HG02610 (cell line): ENCODE data around the gene INPP5A.

Source experiments
- ATAC-seq: cut with Tn5 transposase; IDR thresholded peaks from one replicate; pipeline ENCODE4 v1.9.1; 2021; ENCODE audit warnings: mild to moderate bottlenecking, moderate library complexity; ENCODE audit not compliant: unreplicated experiment

Gene INPP5A

DNA sequence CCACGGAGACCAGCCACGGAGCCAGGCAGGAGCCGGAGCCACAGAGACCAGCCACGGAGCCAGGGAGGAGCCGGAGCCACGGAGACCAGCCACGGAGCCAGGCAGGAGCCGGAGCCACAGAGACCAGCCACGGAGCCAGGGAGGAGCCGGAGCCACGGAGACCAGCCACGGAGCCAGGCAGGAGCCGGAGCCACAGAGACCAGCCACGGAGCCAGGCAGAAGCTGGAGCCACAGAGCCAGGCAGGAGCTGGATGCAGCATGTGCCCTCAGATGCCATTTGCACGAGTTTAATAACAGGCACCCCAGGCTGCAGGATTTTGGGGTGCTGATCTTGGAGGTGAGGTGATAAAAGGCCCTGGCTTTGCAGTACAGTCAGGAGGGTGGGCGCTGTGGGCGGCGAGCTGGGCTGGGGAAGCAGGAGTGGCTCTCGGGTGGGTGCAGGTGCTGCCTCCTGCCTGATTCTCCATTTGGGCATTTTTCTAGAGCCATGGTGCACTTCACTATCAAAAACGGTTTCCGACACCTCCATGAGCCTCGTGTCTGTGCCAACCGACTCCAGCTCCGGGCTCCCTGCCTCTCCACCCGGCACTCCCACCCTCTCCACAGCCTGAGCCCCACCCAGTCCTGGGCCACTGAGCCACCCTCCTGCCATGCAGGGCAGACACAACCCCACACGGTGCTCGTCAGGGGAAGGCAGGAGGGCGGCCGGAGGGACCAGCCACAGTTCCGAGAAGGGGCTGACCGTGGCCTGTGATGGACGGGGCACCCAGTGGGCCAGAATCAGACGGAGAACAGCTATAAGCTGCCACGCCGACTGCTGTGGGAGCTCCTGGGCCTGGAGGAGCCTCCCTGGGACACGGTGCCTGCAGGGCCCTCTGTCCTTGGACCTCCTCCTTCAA lies 289.2 kb downstream of the INPP5A start:
- no peak for ATAC-seq

GRCh38 chr10:132827423-132827789 lies 289.8 kb downstream of the INPP5A start:
- no peak for ATAC-seq

GRCh38 chr10:132827861-132828539 lies 290.4 kb downstream of the INPP5A start:
- no peak for ATAC-seq

GRCh38 chr10:132828681-132829080 lies 291.1 kb downstream of the INPP5A start:
- no peak for ATAC-seq

DNA sequence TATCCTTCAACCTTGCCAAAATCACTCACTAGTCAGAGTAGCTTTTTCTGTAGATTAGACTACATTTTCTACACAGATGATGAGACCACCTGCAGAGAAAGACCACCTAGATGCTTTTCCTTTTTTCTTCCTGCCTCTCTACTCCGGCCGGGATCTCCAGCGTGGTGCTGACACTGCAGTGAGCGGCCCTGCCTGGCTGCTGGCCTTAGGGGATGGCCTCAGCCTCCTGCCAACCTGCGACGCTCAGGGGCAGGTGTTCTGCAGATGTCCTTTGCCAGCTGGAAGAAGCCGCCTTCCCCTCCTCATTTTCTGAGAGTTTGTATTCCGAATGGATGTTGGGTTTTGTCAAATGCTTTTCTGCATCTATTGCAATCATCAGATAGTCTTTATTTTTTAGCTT lies 291.8 kb downstream of the INPP5A start:
- no peak for ATAC-seq

- ATAC-seq, result no peak
These were observed 294.8 kb downstream of the INPP5A start for GRCh38 chr10:132832186-132832969.
